NCI-H82 treated with DMSO at 0.1 percent for 48 hours (cell line): ENCODE results near the gene KRT6C.
"Not testable (repeated sequence)": the region's sequence is repeated elsewhere in the genome, so short reads cannot be mapped to it uniquely, and the experiment has no call there.

ENCODE experiments used
- DNase-seq: peaks from one replicate; lab custom pipeline; 2025; ENCODE audit not compliant: unreplicated experiment; lab: John Stamatoyannopoulos, UW

KRT6C gene

GRCh38 chr12:52500574-52500973 is 27.0 kb upstream of the KRT6C start:
- DNase-seq: not testable (repeated sequence)

- DNase-seq: no peak
Measured at GRCh38 chr12:52499806-52500560, 26.4 kb upstream of the KRT6C start.

GRCh38 chr12:52498946-52499345 is 25.3 kb upstream of the KRT6C start:
- no peak for DNase-seq

- no peak for DNase-seq
Measured at GRCh38 chr12:52497975-52498374, 24.4 kb upstream of the KRT6C start.

GRCh38 chr12:52496590-52497071 is 23.0 kb upstream of the KRT6C start:
- DNase-seq: no peak

GRCh38 chr12:52496054-52496453 is 22.4 kb upstream of the KRT6C start:
- DNase-seq: no peak

- no peak for DNase-seq
Measured at GRCh38 chr12:52495389-52495788, 21.8 kb upstream of the KRT6C start.

GRCh38 chr12:52494518-52494917 is 20.9 kb upstream of the KRT6C start:
- DNase-seq: no peak

GRCh38 chr12:52494100-52494499 is 20.5 kb upstream of the KRT6C start:
- DNase-seq: no peak

- no peak for DNase-seq
Measured at GRCh38 chr12:52493172-52493571, 19.6 kb upstream of the KRT6C start, which contains the start of gene KRT6A. TSS of gene KRT6A (minus strand) at chr12:52493257. CDS start at chr12:52493188, 69 bp downstream.

- DNase-seq: not testable (repeated sequence)
Measured at GRCh38 chr12:52492405-52492804, 18.8 kb upstream of the KRT6C start.

- DNase-seq: not testable (repeated sequence)
Measured at GRCh38 chr12:52491495-52491894, 17.9 kb upstream of the KRT6C start.

GRCh38 chr12:52488736-52489135 is 15.1 kb upstream of the KRT6C start:
- DNase-seq: no peak

GRCh38 chr12:52487744-52488443 is 14.3 kb upstream of the KRT6C start:
- not testable (repeated sequence) for DNase-seq

GRCh38 chr12:52487211-52487610 is 13.6 kb upstream of the KRT6C start:
- no peak for DNase-seq

- no peak for DNase-seq
Measured at GRCh38 chr12:52486166-52487105, 12.8 kb upstream of the KRT6C start.

- DNase-seq: no peak
Measured at GRCh38 chr12:52480073-52480472, 6.5 kb upstream of the KRT6C start.

GRCh38 chr12:52477651-52478050 is 4.0 kb upstream of the KRT6C start:
- no peak for DNase-seq

GRCh38 chr12:52474212-52474611 is 607 bp upstream of the KRT6C start:
- DNase-seq: no peak

- DNase-seq: no peak
Measured at GRCh38 chr12:52469853-52470252, 3.8 kb downstream of the KRT6C start.

- no peak for DNase-seq
Measured at GRCh38 chr12:52464897-52465296, 8.7 kb downstream of the KRT6C start.
